ENCODE data around the gene CAPN5.
"Not testable (repeated sequence)": the region's sequence is repeated elsewhere in the genome, so short reads cannot be mapped to it uniquely, and the experiment has no call there.

CAPN5 gene

GRCh38 chr11:77096591-77097019, 29.8 kb downstream of the CAPN5 start:
- H3K4me3 ChIP-seq: no peak overlapping the region
- TF ChIP-seq, protein P1, sequence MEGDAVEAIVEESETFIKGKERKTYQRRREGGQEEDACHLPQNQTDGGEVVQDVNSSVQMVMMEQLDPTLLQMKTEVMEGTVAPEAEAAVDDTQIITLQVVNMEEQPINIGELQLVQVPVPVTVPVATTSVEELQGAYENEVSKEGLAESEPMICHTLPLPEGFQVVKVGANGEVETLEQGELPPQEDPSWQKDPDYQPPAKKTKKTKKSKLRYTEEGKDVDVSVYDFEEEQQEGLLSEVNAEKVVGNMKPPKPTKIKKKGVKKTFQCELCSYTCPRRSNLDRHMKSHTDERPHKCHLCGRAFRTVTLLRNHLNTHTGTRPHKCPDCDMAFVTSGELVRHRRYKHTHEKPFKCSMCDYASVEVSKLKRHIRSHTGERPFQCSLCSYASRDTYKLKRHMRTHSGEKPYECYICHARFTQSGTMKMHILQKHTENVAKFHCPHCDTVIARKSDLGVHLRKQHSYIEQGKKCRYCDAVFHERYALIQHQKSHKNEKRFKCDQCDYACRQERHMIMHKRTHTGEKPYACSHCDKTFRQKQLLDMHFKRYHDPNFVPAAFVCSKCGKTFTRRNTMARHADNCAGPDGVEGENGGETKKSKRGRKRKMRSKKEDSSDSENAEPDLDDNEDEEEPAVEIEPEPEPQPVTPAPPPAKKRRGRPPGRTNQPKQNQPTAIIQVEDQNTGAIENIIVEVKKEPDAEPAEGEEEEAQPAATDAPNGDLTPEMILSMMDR (IDR thresholded peaks at IDR 0.05): no peak
- H3K27ac ChIP-seq: no peak overlapping the region
- no peak for DNase-seq (ENCODE audit: low spot score)

DNA sequence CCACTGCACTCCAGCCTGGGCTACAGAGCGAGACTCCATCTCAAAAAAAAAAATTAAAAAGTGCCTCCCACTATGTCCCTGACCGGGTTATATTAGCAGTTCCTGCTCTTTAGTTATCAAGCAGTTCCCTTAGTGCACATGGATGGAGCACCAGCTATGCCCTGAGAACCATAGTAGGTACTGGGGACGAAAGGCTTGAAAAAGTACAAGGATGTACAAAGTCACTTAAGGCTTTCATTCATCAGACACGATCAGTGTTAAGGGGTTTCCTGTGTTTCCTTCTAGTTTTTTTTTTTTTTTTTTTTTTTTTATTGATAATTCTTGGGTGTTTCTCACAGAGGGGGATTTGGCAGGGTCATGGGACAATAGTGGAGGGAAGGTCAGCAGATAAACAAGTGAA, 30.4 kb downstream of the CAPN5 start:
- H3K4me3 ChIP-seq; DNase-seq (ENCODE audit: low spot score); H3K27ac ChIP-seq: not testable (repeated sequence)

DNA sequence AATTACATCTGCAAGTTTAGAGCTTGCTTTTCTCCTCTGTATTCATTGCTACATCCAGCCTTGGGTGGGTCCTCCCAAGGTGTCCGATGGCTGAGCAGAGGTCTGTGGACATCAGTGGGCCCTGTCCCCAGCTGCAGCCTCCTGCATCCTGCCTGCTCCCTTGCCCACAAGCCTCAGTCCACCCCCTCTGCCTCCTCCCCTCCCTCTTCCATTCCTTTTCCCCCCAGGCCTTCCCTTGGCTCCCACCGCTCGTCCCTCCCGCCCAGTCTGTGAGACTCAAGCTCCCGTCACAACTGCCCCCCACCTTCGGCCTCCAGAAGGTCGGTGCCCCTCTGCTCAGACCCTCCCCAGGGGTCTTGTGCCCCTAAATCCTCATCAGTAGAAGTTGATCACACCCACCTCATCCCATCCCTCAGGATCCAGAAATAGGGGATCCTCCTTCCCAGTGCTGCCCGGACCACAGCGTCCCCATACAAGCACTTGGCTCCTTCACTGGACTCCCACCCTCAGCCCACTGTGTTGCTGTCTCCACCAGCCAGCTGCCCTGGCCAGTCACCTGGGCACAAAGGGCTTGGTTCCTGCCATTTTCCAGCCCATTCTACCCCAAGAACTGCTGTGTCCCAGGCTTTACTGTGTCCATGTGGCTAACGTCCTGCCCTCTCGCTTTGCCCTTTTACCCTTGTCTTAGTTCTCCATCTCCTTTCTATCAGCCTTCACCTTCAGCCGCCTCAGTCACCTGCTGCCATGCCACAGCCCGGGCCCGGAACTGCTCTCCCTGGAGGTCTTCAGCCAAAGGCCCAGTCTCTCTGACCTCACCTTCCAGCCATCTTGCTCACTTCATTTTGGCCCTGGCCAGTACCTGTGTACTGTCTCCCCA, 33.6 kb downstream of the CAPN5 start:
- no peak for DNase-seq (ENCODE audit: low spot score)
- H3K4me3 ChIP-seq: no peak overlapping the region
- no peak overlapping the region for H3K27ac ChIP-seq
- TF ChIP-seq, protein P1 (IDR thresholded peaks at IDR 0.05): no peak

DNA sequence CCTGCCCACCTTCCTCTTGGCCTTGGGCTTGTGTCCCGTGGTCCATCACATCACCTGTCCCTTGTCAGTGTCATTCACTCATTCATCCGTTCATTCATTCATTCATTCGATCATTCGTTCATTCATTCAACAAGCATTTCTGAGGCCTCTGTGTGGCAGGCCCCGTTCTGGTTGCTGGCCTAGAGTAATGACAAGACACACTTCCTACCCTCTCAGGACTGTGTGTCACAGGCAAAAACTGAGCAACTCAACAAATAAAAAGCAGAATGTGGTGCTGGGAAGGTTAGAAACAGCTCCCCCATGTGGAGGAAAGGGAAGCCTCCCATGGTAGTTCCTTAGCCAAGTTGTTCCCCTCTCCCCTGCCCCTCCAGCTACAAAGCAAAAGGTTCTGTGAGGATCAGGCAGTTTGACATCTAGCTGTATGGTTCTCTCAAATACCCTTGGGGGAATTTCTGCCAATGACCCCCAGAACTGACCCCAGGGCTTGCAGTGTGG, 34.3 kb downstream of the CAPN5 start:
- Histone ChIP-seq H3K27ac (no peak overlapping the region), H3K4me3 (no peak overlapping the region)
- TF ChIP-seq, protein P1 (IDR thresholded peaks at IDR 0.05): no peak
- DNase-seq (ENCODE audit: low spot score): no peak

DNA sequence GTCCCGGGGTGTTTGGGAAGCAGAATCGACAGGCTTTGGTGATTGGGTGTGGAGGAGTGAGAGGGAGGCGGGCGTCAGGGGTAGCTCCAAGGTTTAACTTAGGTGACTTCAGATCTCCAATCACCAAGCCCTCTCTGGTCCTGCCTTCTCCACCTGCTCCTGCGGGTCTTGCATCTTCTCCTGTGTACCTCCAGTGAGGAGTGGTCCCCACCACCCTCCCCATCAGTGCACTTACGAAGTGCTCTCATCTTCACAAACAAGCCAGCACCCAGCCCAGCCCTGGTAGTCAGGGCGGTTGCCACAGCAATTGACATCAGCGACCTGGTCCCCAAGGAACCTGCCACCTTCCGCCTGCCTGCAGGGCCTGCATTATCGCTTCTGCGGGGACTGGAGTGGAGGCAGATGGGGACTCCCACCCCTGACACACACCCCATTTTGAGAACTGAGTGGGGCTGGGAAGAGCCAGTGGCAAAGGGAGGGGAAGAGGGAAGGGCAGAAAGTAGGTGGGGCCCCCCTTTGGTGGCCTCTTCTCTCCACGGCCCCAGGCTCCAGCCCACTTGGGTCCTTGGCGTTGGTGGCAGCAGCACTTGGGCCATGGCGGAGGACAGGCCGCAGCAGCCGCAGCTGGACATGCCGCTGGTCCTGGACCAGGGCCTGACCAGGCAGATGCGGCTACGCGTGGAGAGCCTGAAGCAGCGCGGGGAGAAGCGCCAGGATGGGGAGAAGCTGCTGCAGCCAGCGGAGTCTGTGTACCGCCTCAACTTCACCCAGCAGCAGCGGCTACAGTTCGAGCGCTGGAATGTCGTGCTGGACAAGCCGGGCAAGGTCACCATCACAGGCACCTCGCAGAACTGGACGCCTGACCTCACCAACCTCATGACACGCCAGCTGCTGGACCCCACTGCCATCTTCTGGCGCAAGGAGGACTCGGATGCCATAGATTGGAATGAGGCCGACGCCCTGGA, 35.8 kb downstream of the CAPN5 start, which contains the start of gene OMP:
Gene OMP (plus strand): TSS at position 595 of the 965 bp plus-strand sequence. CDS start 0 bp downstream, at position 595.
- TF ChIP-seq, protein P1 (IDR thresholded peaks at IDR 0.05): no peak

GRCh38 chr11:77103319-77103718, 36.5 kb downstream of the CAPN5 start:
- H3K27ac ChIP-seq: no peak overlapping the region
- no peak for DNase-seq (ENCODE audit: low spot score)
- TF ChIP-seq, protein P1 (IDR thresholded peaks at IDR 0.05): no peak
- H3K4me3 ChIP-seq: no peak overlapping the region

More for the DNA sequence above, 35.8 kb downstream of the CAPN5 start, which contains the start of gene OMP:
- H3K4me3 ChIP-seq: no peak within 1 kb of the TSS
- no peak within 1 kb of the TSS for H3K27ac ChIP-seq
- DNase-seq (ENCODE audit: low spot score): no peak

DNA sequence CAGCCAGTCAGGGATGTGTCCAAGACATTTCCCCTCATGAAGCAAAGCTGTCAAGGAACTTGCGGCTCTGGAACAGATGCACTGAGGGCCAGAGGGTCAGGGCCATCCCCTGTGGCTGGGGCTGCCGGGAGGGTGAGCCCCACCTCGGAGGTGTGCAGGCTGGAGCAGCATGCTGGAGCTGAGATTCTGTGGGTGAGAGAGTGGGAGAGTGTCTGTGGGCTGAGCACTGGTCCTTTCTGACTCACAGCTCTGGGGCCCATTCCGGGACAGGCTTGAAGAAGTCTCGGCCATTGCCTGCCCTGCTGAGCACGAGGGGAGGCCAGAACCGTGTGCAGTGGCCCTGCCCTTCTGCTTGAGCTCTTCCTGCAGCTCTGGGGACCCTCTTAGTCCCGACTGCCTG, 38.0 kb downstream of the CAPN5 start:
- no peak for DNase-seq (ENCODE audit: low spot score)
- TF ChIP-seq, protein P1 (IDR thresholded peaks at IDR 0.05): no peak
- Histone ChIP-seq H3K4me3 (no peak overlapping the region), H3K27ac (no peak overlapping the region)
